ENCODE results near the gene PYGB.
"Not testable (repeated sequence)": the region's sequence is repeated elsewhere in the genome, so short reads cannot be mapped to it uniquely, and the experiment has no call there.

Gene PYGB

GRCh38 chr20:25310268-25310920 lies 62.5 kb downstream of the PYGB start:
- DNase-seq (ENCODE audit: low read depth in 2 of 2, low spot score in 1 of 2): peak; percentile 6 to 8

GRCh38 chr20:25310921-25311728 lies 63.2 kb downstream of the PYGB start:
- DNase-seq (ENCODE audit: low read depth in 2 of 2, low spot score in 1 of 2): no peak

GRCh38 chr20:25312716-25313115 lies 64.8 kb downstream of the PYGB start:
- DNase-seq (ENCODE audit: low read depth in 2 of 2, low spot score in 1 of 2): not testable (repeated sequence)

GRCh38 chr20:25313593-25313992 lies 65.7 kb downstream of the PYGB start:
- DNase-seq (ENCODE audit: low read depth in 2 of 2, low spot score in 1 of 2): no peak

- no peak for DNase-seq (ENCODE audit: low read depth in 2 of 2, low spot score in 1 of 2)
Measured at GRCh38 chr20:25314497-25315417, 66.9 kb downstream of the PYGB start.

GRCh38 chr20:25315418-25316210 lies 67.7 kb downstream of the PYGB start:
- DNase-seq (ENCODE audit: low read depth in 2 of 2, low spot score in 1 of 2): no peak

DNA sequence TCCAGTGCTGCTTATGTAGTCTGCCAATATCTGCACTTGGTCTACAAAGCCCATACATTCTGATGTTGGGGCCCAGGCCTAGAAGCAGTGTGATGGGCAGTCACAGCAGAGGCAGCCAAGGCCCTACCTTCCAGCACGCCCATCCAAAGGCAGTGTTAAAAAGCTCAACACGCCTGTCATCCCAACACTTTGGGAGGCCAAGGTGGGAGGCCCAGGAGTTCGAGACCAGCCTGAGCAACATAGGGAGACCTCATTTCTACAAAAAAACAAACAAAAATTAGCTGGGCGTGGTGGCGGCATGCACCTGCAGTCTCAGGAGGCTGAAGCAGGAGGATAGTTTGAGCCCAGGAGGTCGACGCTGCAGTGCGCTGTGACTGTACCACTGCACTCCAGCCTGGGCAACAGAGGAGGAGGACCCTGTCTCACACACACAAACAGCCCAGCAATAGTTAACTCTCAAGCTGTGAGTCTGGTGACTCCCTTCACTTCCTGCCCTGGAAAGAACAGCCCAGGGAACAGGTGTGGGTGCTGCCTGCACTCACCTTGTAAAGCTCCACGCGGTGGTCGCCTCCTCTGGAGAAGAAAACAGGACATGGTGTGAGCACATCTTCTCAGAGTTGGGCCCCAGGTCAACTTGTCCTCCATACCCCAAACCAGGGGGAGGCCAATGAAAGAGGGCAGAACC lies 68.8 kb downstream of the PYGB start:
- no peak for DNase-seq (ENCODE audit: low read depth in 2 of 2, low spot score in 1 of 2)

GRCh38 chr20:25317351-25318075 lies 69.6 kb downstream of the PYGB start:
- no peak for DNase-seq (ENCODE audit: low read depth in 2 of 2, low spot score in 1 of 2)

- DNase-seq (ENCODE audit: low read depth in 2 of 2, low spot score in 1 of 2): no peak
Measured at GRCh38 chr20:25318471-25319240, 70.8 kb downstream of the PYGB start.

DNA sequence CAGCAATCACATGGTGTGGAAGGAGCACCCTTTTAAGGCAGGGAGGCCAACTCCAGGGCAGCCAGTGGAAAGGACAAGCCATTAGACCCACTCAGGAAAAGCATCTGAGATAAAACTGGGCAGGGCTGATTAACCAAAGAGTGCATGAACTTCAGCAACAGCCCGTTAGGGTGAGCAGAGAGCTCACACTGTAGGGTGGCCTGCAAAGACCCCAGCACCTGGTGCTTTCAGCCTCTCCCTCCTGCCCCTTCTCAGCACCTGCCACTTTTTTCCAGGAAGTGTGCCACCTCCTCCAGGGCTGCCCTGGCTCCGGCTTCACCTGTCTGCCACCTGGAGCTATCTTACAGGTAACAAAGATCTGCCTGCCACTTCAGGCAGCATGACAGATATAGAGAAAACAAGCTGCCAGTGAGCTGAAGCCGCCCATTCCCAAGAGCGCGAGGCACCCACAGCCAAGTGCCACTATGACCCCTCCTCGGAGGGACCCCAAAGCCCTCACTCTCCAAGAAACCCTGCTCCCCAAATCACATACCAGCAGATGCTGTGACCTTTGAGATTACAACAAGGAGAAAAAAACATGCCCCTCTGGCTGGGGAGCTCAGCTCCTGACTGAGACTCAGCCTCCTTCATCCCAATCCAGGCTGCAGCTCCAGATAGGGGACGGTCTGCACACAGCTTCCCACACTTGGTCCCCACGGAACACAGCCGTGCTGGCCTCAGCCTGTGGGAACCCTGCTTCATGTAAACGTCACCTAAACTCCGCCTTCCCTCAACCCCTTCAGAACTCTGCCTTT lies 71.6 kb downstream of the PYGB start:
- no peak for DNase-seq (ENCODE audit: low read depth in 2 of 2, low spot score in 1 of 2)

DNA sequence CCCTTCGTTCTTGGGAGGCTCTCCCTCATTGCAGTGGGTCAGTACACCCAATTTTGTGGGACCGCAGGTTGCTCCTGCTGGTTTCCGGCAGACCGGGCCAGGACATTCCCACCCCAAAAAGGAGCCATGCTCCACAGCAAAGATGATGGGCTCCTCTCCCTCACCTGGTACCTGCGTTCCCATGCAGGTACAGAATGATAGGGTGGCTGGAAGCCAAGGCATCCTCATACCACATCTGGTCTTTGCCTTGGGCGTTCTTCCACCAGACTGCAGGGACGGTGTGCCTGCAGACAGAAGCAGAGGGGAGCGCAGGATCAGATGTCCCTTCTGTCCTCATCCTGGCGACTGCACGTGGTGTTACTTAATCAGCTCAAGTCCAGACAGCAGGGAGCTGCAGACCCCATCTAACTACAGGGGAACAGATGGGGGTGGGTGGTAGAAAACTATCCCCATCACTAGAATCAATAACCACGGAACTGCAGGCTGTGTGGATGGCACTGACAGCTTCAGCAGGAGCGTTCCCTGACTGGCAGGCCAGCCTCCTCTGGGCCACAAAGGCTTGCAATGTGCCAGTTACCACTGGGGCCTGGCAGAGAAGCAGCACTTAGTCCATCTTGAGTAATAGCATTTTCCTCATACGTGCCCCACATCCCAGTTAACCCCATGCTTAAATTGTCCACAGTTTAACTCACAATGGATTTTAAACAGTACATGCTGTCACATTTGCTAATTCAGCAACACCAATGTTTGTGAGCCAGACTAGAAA lies 72.3 kb downstream of the PYGB start:
- no peak for DNase-seq (ENCODE audit: low read depth in 2 of 2, low spot score in 1 of 2)

DNA sequence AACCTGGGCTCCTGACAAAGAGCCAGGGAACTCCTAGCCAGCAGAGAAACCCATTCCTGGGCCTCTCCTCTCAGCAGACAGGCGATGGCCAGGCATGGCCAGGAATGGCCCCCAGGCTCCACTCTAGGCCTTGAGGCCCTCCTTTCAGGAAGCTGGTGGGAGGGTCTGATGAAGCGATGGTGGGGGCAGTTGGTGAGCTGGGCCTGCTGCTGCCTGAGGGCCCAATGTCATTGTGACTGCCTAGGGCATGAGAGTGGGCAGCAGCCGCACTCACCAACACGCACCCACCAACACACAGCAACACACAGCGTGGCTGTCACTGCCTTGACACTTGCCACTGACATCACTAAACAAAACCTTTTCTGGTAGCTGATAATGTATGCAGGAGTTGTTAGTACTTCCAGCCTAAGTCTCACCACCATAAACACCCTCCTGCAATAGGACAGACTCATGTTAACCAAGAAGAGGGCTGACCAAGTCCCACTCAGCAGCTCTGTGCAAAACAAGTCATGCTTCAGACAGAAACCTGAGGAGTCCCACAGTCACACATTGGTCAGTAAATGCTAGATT lies 73.5 kb downstream of the PYGB start:
- no peak for DNase-seq (ENCODE audit: low read depth in 2 of 2, low spot score in 1 of 2)

GRCh38 chr20:25321991-25322390 lies 74.1 kb downstream of the PYGB start:
- DNase-seq (ENCODE audit: low read depth in 2 of 2, low spot score in 1 of 2): no peak

DNA sequence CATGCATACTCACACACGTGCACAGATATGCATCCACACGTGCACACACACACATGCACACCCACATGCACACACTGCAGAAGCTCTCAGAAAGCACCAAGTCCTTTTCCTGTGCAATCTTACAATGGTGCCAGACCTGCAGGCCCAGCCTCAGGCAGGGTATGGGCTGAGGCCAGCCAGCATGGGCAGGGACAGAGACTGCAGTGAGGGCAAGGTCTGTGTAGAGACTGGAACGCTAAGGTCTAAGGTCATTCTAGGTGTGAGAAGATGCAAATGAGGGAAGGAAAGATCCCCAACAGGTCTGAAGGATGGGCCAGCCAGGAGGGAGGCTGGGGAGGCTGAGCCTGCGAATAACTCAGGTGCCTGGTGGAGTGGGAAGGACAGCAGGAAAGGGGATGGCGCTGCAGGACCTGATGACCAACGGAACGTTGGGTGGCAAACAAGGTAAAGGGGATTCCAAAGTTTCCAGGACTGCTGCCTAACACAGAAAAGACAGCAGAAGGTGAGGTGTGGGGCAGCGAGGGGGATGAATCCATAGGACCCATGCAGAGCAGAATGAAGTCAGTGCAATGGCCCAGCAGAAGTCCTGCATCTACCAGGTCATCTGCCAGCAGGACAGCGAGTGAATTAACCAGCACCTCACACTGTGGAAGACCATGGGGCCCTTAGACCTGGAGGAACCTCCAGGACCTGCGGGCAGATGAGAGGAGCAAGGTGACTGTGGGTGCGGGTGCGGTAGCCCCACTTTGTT lies 75.8 kb downstream of the PYGB start:
- DNase-seq (ENCODE audit: low read depth in 2 of 2, low spot score in 1 of 2): no peak

GRCh38 chr20:25324412-25324811 lies 76.5 kb downstream of the PYGB start:
- no peak for DNase-seq (ENCODE audit: low read depth in 2 of 2, low spot score in 1 of 2)

- no peak for DNase-seq (ENCODE audit: low read depth in 2 of 2, low spot score in 1 of 2)
Measured at GRCh38 chr20:25325073-25325472, 77.2 kb downstream of the PYGB start.
